ENCODE data around the gene DAAM1. TPM values are rescaled to one million over a fixed set of nuclear protein-coding genes. Genes with fewer than 3 reads are reported as not detected.

Gene DAAM1
- total RNA-seq, 2 donors from 2014 or later, result 61.4 to 67.0 TPM

GRCh38 chr14:59302313-59302712, 113.8 kb downstream of the DAAM1 start:
- TF ChIP-seq CTCF (IDR thresholded peaks at IDR 0.05), result no peak
- Histone ChIP-seq H3K27me3 (no peaks in the 10 kb centered on the region), H3K4me3 (no peak overlapping the region), H3K36me3 (no peaks in the 10 kb centered on the region), H3K9me3 (no peaks in the 10 kb centered on the region), H3K27ac (peak overlapping the region in 1 of 2 donors; percentile 21), H3K4me1 (peaks cover 0 to 62% of the 10 kb centered on the region in 2 donors)
- no peak for DNase-seq (ENCODE audit: low spot score)

GRCh38 chr14:59303216-59303615, 114.7 kb downstream of the DAAM1 start:
- Histone ChIP-seq H3K4me3 (no peak overlapping the region), H3K36me3 (no peaks in the 10 kb centered on the region), H3K4me1 (peaks cover 0 to 70% of the 10 kb centered on the region in 2 donors), H3K27ac (no peak overlapping the region), H3K9me3 (no peaks in the 10 kb centered on the region), H3K27me3 (no peaks in the 10 kb centered on the region)
- DNase-seq (ENCODE audit: low spot score), result no peak
- TF ChIP-seq CTCF (IDR thresholded peaks at IDR 0.05), result no peak

- Histone ChIP-seq H3K9me3 (no peaks in the 10 kb centered on the region), H3K27ac (no peak overlapping the region), H3K4me1 (peaks cover 0 to 77% of the 10 kb centered on the region in 2 donors), H3K4me3 (no peak overlapping the region), H3K27me3 (no peaks in the 10 kb centered on the region), H3K36me3 (no peaks in the 10 kb centered on the region)
- TF ChIP-seq CTCF (IDR thresholded peaks at IDR 0.05), result no peak
- no peak for DNase-seq (ENCODE audit: low spot score)
Observed at GRCh38 chr14:59305231-59305630, 116.8 kb downstream of the DAAM1 start.

- Histone ChIP-seq H3K36me3 (no peaks in the 10 kb centered on the region), H3K27me3 (no peaks in the 10 kb centered on the region), H3K9me3 (no peaks in the 10 kb centered on the region), H3K4me3 (no peak overlapping the region), H3K4me1 (peaks cover 0 to 82% of the 10 kb centered on the region in 2 donors), H3K27ac (peak overlapping the region in 1 of 2 donors; percentile 20)
- no peak for DNase-seq (ENCODE audit: low spot score)
- no peak for TF ChIP-seq CTCF (IDR thresholded peaks at IDR 0.05)
Observed at GRCh38 chr14:59305836-59306555, 117.5 kb downstream of the DAAM1 start.

GRCh38 chr14:59306775-59307174, 118.3 kb downstream of the DAAM1 start:
- Histone ChIP-seq H3K4me1 (peaks cover 0 to 75% of the 10 kb centered on the region in 2 donors), H3K36me3 (no peaks in the 10 kb centered on the region), H3K27me3 (no peaks in the 10 kb centered on the region), H3K27ac (no peak overlapping the region), H3K9me3 (no peaks in the 10 kb centered on the region), H3K4me3 (no peak overlapping the region)
- no peak for DNase-seq (ENCODE audit: low spot score)
- TF ChIP-seq CTCF (IDR thresholded peaks at IDR 0.05), result no peak

- no peak for TF ChIP-seq CTCF (IDR thresholded peaks at IDR 0.05)
- no peak overlapping the region for H3K4me3 ChIP-seq
- DNase-seq (ENCODE audit: low spot score), result no peak
- H3K9me3 ChIP-seq, result no peaks in the 10 kb centered on the region
- no peaks in the 10 kb centered on the region for H3K36me3 ChIP-seq
- peaks cover 0 to 71% of the 10 kb centered on the region in 2 donors for H3K4me1 ChIP-seq
- H3K27ac ChIP-seq, result peak overlapping the region in 1 of 2 donors; percentile 40
- H3K27me3 ChIP-seq, result no peaks in the 10 kb centered on the region
Observed at GRCh38 chr14:59308086-59308485, 119.6 kb downstream of the DAAM1 start.

All from right atrium auricular region (tissue), 2 donors.